ENCODE data around the gene SLC43A3. TPM values are rescaled to one million over a fixed set of nuclear protein-coding genes. Genes with fewer than 3 reads are reported as not detected.
A peak's percentile ranks its signal among the peaks of the same experiment; 100 is the strongest.

The SLC43A3 gene
- total and polyA plus RNA-seq, 9 of the 15 experiments (the other 6 are each of a cell fraction or from before 2014, with no cell fraction given), result 63.7 to 281 (median 139) TPM

DNA sequence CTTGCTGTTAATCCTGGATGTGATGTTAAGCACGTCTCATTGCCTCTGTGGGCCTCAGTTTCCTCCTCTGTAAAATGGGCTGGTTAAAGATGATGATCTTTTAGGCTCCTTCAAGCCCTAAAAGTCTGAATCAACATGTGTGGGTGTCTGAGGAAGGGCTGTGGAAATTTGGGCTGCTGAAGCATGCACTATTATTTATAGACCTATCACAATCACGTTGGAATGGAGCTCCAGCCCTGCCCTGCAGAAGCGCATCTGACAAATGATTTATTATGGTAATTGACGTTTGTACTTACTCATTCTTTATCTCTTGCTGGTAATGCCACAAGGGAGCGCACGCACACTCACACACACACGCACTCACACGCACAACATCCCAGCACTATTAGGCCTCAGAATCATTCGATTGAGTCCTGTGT lies 68.4 kb downstream of the SLC43A3 start (continued):
- TF ChIP-seq, protein P1, sequence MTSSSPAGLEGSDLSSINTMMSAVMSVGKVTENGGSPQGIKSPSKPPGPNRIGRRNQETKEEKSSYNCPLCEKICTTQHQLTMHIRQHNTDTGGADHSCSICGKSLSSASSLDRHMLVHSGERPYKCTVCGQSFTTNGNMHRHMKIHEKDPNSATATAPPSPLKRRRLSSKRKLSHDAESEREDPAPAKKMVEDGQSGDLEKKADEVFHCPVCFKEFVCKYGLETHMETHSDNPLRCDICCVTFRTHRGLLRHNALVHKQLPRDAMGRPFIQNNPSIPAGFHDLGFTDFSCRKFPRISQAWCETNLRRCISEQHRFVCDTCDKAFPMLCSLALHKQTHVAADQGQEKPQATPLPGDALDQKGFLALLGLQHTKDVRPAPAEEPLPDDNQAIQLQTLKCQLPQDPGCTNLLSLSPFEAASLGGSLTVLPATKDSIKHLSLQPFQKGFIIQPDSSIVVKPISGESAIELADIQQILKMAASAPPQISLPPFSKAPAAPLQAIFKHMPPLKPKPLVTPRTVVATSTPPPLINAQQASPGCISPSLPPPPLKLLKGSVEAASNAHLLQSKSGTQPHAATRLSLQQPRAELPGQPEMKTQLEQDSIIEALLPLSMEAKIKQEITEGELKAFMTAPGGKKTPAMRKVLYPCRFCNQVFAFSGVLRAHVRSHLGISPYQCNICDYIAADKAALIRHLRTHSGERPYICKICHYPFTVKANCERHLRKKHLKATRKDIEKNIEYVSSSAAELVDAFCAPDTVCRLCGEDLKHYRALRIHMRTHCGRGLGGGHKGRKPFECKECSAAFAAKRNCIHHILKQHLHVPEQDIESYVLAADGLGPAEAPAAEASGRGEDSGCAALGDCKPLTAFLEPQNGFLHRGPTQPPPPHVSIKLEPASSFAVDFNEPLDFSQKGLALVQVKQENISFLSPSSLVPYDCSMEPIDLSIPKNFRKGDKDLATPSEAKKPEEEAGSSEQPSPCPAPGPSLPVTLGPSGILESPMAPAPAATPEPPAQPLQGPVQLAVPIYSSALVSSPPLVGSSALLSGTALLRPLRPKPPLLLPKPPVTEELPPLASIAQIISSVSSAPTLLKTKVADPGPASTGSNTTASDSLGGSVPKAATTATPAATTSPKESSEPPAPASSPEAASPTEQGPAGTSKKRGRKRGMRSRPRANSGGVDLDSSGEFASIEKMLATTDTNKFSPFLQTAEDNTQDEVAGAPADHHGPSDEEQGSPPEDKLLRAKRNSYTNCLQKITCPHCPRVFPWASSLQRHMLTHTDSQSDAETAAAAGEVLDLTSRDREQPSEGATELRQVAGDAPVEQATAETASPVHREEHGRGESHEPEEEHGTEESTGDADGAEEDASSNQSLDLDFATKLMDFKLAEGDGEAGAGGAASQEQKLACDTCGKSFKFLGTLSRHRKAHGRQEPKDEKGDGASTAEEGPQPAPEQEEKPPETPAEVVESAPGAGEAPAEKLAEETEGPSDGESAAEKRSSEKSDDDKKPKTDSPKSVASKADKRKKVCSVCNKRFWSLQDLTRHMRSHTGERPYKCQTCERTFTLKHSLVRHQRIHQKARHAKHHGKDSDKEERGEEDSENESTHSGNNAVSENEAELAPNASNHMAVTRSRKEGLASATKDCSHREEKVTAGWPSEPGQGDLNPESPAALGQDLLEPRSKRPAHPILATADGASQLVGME (CRISPR knock-in tag; IDR thresholded peaks at IDR 0.05), result no peak
- TF ChIP-seq NFIC (IDR thresholded peaks at IDR 0.05), result no peak
- TF ChIP-seq ZNF133 (CRISPR knock-in tag; IDR thresholded peaks at IDR 0.05), result no peak
- TF ChIP-seq, protein P2, sequence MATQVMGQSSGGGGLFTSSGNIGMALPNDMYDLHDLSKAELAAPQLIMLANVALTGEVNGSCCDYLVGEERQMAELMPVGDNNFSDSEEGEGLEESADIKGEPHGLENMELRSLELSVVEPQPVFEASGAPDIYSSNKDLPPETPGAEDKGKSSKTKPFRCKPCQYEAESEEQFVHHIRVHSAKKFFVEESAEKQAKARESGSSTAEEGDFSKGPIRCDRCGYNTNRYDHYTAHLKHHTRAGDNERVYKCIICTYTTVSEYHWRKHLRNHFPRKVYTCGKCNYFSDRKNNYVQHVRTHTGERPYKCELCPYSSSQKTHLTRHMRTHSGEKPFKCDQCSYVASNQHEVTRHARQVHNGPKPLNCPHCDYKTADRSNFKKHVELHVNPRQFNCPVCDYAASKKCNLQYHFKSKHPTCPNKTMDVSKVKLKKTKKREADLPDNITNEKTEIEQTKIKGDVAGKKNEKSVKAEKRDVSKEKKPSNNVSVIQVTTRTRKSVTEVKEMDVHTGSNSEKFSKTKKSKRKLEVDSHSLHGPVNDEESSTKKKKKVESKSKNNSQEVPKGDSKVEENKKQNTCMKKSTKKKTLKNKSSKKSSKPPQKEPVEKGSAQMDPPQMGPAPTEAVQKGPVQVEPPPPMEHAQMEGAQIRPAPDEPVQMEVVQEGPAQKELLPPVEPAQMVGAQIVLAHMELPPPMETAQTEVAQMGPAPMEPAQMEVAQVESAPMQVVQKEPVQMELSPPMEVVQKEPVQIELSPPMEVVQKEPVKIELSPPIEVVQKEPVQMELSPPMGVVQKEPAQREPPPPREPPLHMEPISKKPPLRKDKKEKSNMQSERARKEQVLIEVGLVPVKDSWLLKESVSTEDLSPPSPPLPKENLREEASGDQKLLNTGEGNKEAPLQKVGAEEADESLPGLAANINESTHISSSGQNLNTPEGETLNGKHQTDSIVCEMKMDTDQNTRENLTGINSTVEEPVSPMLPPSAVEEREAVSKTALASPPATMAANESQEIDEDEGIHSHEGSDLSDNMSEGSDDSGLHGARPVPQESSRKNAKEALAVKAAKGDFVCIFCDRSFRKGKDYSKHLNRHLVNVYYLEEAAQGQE (IDR thresholded peaks at IDR 0.05; ENCODE audit: borderline replicate concordance), result peak; percentile 50; the same call in 1 of the 2 replicates
- TF ChIP-seq, protein P2 (CRISPR knock-in tag; IDR thresholded peaks at IDR 0.05; ENCODE audit: low read depth), result no peak
- TF ChIP-seq PRMT5 (CRISPR knock-in tag; IDR thresholded peaks at IDR 0.05), result no peak
- no peak for TF ChIP-seq FOXM1 (IDR thresholded peaks at IDR 0.05; ENCODE audit: low read depth)
- TF ChIP-seq FOXM1 (CRISPR knock-in tag; IDR thresholded peaks at IDR 0.05; ENCODE audit: low read depth), result no peak
- TF ChIP-seq NFE2L1 (tag; IDR thresholded peaks at IDR 0.05; ENCODE audit: borderline replicate concordance, low read depth), result no peak
- TF ChIP-seq THRAP3 (IDR thresholded peaks at IDR 0.05; ENCODE audit: borderline replicate concordance), result no peak
- TF ChIP-seq PTRF (tag; IDR thresholded peaks at IDR 0.05), result no peak
- TF ChIP-seq RCOR1 (IDR thresholded peaks at IDR 0.05; ENCODE audit: borderline replicate concordance in 1 of 2, low read depth in 2 of 2, low read length in 2 of 2), result peak; percentile 28 to 75; a peak in 3 of 4 replicates
- TF ChIP-seq ZNF224 (CRISPR knock-in tag; IDR thresholded peaks at IDR 0.05), result no peak
- peak; percentile 41; the same call in 1 of the 2 replicates for TF ChIP-seq EP300 (IDR thresholded peaks at IDR 0.05; ENCODE audit: low read length)
- no peak for TF ChIP-seq CHD1 (IDR thresholded peaks at IDR 0.05; ENCODE audit: low read length)
- no peak for TF ChIP-seq NR2F6 (CRISPR knock-in tag; IDR thresholded peaks at IDR 0.05)

Measured in K562 (cell line).